SK-N-SH (cell line): ENCODE results near the gene SLCO2A1. TPM values are rescaled to one million over a fixed set of nuclear protein-coding genes. Genes with fewer than 3 reads are reported as not detected.

ENCODE experiments used
- CTCF ChIA-PET: fragments of 300-600, 350-600 bp; formaldehyde crosslinking; extraction: SDS; loops from one replicate; lab custom pipeline; 2021; lab: Yijun Ruan, JAX
- POLR2A ChIA-PET: fragments of 350-600 bp; sonication (Branson Sonifier 250); formaldehyde crosslinking; extraction: SDS; loops from one replicate; lab custom pipeline; 2020; ENCODE audit warnings: antibody characterized with exemption, inconsistent platforms; lab: Yijun Ruan, JAX
- DNase-seq: peaks from one replicate; pipeline ENCODE4 v3.0.0; 2012
- H2AFZ ChIP-seq: fragments of 200-600 bp; sonication (generic); 2 replicates; pipeline ENCODE4 v1.8.1; 2016; ENCODE audit warnings: antibody characterized with exemption, mild to moderate bottlenecking, low read depth
- H3F3A ChIP-seq: fragments of 200-600 bp; sonication (generic); replicated peaks from 2 replicates; pipeline ENCODE3; 2016; ENCODE audit warnings: antibody characterized with exemption, mild to moderate bottlenecking; ENCODE audit not compliant: insufficient read depth
- H3K27ac ChIP-seq, 2 experiments: fragments of 200-500 bp in 1 of 2; fragments of 200-600 bp in 1 of 2; sonication (Bioruptor generic) in 1 of 2; sonication (generic), shearing (Covaris generic) in 1 of 2; 2 replicates each; pipeline versions ENCODE4 v1.5.1 to v1.6.1; 2014 to 2016; ENCODE audit warnings: low read depth in 2 of 2, inconsistent platforms in 1 of 2, low read length in 1 of 2, mild to moderate bottlenecking in 1 of 2, mixed read lengths in 1 of 2
- H3K27me3 ChIP-seq: fragments of 200-600 bp; sonication (generic), shearing (Covaris generic); 2 replicates; pipeline ENCODE4 v1.6.1; 2016; ENCODE audit warnings: mixed run types; ENCODE audit not compliant: insufficient read depth
- H3K36me3 ChIP-seq, 2 experiments: fragments of 200-500 bp in 1 of 2; fragments of 200-600 bp in 1 of 2; sonication (Bioruptor generic) in 1 of 2; sonication (generic) in 1 of 2; replicated peaks in 1 of 2; 2 replicates each; pipeline versions ENCODE3 to v1.5.1; 2014 to 2016; ENCODE audit warnings: low read length in 1 of 2, mild to moderate bottlenecking in 1 of 2; ENCODE audit not compliant: insufficient read depth in 2 of 2, control insufficient read depth in 1 of 2
- H3K4me1 ChIP-seq, 2 experiments: fragments of 200-500 bp in 1 of 2; fragments of 200-600 bp in 1 of 2; sonication (Bioruptor generic) in 1 of 2; sonication (generic), shearing (Covaris generic) in 1 of 2; 2 replicates each; pipeline versions ENCODE4 v1.5.1 to v1.6.1; 2014 to 2016; ENCODE audit warnings: low read depth in 1 of 2, low read length in 1 of 2, mixed run types in 1 of 2; ENCODE audit not compliant: insufficient read depth in 2 of 2, control insufficient read depth in 1 of 2
- H3K4me2 ChIP-seq: fragments of 200-600 bp; sonication (generic), shearing (Covaris generic); 2 replicates; pipeline ENCODE4 v1.6.1; 2017; ENCODE audit warnings: mixed run types
- H3K4me3 ChIP-seq, 2 experiments: fragments of 200-500 bp in 1 of 2; fragments of 200-600 bp in 1 of 2; sonication (Bioruptor generic) in 1 of 2; sonication (generic), shearing (Covaris generic) in 1 of 2; 2 replicates each; pipeline versions ENCODE4 v1.5.1 to v1.8.1; 2014 to 2016; ENCODE audit warnings: low read depth in 2 of 2, inconsistent platforms in 1 of 2, low read length in 1 of 2, mild to moderate bottlenecking in 1 of 2, mixed read lengths in 1 of 2, moderate library complexity in 1 of 2
- H3K79me2 ChIP-seq: fragments of 200-600 bp; sonication (generic); 2 replicates; pipeline ENCODE4 v1.8.1; 2017; ENCODE audit warnings: mild to moderate bottlenecking; ENCODE audit not compliant: insufficient read depth
- H3K9ac ChIP-seq: fragments of 200-600 bp; sonication (generic); 2 replicates; pipeline ENCODE4 v1.6.1; 2017; ENCODE audit warnings: mixed run types
- H3K9me2 ChIP-seq: fragments of 200-600 bp; sonication (generic); 2 replicates; pipeline ENCODE4 v1.6.1; 2017; ENCODE audit warnings: mixed run types
- H3K9me3 ChIP-seq: fragments of 200-600 bp; sonication (generic); 2 replicates; pipeline ENCODE4 v1.6.1; 2017; ENCODE audit warnings: mixed run types, mild to moderate bottlenecking, moderate library complexity
- H4K20me1 ChIP-seq: fragments of 200-600 bp; sonication (generic); 2 replicates; pipeline ENCODE4 v1.6.1; 2017; ENCODE audit warnings: mild to moderate bottlenecking, mixed run types; ENCODE audit not compliant: insufficient read depth
- EP300 ChIP-seq, 2 experiments: IDR thresholded peaks; 2 replicates each; pipeline versions ENCODE4 v1.4.0 to v1.6.1; 2012; ENCODE audit warnings: borderline replicate concordance in 1 of 2, low read depth in 1 of 2, low read length in 1 of 2
- EZH2phosphoT487 ChIP-seq: fragments of 200-600 bp; sonication (generic); IDR thresholded peaks from 2 replicates; pipeline ENCODE4 v1.6.1; 2017; ENCODE audit warnings: low read depth, mixed run types, mild to moderate bottlenecking, antibody characterized with exemption, moderate library complexity, borderline replicate concordance
- FOXJ3 ChIP-seq: sonication (generic); formaldehyde crosslinking; IDR thresholded peaks from 2 replicates; pipeline ENCODE4 v1.5.1; 2020; ENCODE audit warnings: mild to moderate bottlenecking, missing genetic modification reagents
- FOXM1 ChIP-seq: IDR thresholded peaks from 2 replicates; pipeline ENCODE4 v1.4.0; 2012; ENCODE audit warnings: low read depth, mild to moderate bottlenecking
- GABPA ChIP-seq: IDR thresholded peaks from 2 replicates; pipeline ENCODE4 v1.4.0; 2012; ENCODE audit warnings: low read depth, mild to moderate bottlenecking
- GATA2 ChIP-seq: sonication (generic); formaldehyde crosslinking; IDR thresholded peaks from 2 replicates; pipeline ENCODE4 v1.5.0; 2020; ENCODE audit warnings: mild to moderate bottlenecking, missing genetic modification reagents
- NFIC ChIP-seq: IDR thresholded peaks from 2 replicates; pipeline ENCODE4 v1.4.0; 2012; ENCODE audit warnings: borderline replicate concordance
- NRF1 ChIP-seq: IDR thresholded peaks from 2 replicates; pipeline ENCODE4 v1.6.1; 2012; ENCODE audit warnings: low read depth, mild to moderate bottlenecking, low read length
- POLR2AphosphoS5 ChIP-seq: IDR thresholded peaks from 2 replicates; pipeline ENCODE4 v1.6.1; 2012; ENCODE audit warnings: low read depth, low read length
- RAD21 ChIP-seq: IDR thresholded peaks from 2 replicates; pipeline ENCODE4 v1.6.1; 2012; ENCODE audit warnings: mild to moderate bottlenecking, low read length
- RCOR1 ChIP-seq: fragments of 150-350 bp; IDR thresholded peaks from 2 replicates; pipeline ENCODE4 v1.6.1; 2017; ENCODE audit warnings: antibody characterized with exemption, low read length
- RFX5 ChIP-seq: IDR thresholded peaks from 2 replicates; pipeline ENCODE4 v1.6.1; 2012; ENCODE audit warnings: mild to moderate bottlenecking, improper control_type of control experiment, low read length
- RXRA ChIP-seq: IDR thresholded peaks from 2 replicates; pipeline ENCODE4 v1.4.0; 2012; ENCODE audit warnings: low read depth, mild to moderate bottlenecking, borderline replicate concordance
- SIN3A ChIP-seq: IDR thresholded peaks from 2 replicates; pipeline ENCODE4 v1.6.1; 2012; ENCODE audit warnings: low read depth, mild to moderate bottlenecking, low read length, moderate library complexity, borderline replicate concordance
- SMC3 ChIP-seq: IDR thresholded peaks from 2 replicates; pipeline ENCODE4 v1.6.1; 2012; ENCODE audit warnings: low read depth, low read length, improper control_type of control experiment
- TAF1 ChIP-seq: IDR thresholded peaks from 2 replicates; pipeline ENCODE4 v1.6.1; 2012; ENCODE audit warnings: low read depth, mild to moderate bottlenecking, low read length, moderate library complexity, borderline replicate concordance
- TCF12 ChIP-seq: IDR thresholded peaks from 2 replicates; pipeline ENCODE4 v1.4.0; 2012
- TEAD4 ChIP-seq: IDR thresholded peaks from 2 replicates; pipeline ENCODE4 v1.4.0; 2012; ENCODE audit warnings: mild to moderate bottlenecking, borderline replicate concordance; ENCODE audit not compliant: insufficient read depth
- YY1 ChIP-seq: IDR thresholded peaks from 2 replicates; pipeline ENCODE4 v1.4.0; 2012; ENCODE audit warnings: low read depth, mild to moderate bottlenecking
- WGBS: methylation state at CpG from one replicate; pipeline ENCODE4 v1.1.6; 2017; ENCODE audit warnings: low lambda C conversion rate; 5-methylcytosine and 5-hydroxymethylcytosine counted together
- polyA plus RNA-seq, 3 experiments: library from polyadenylated mRNA; depleted of rRNA; stranded (reverse); fragments of >200 nt; gene quantifications; 2 replicates each; pipeline ENCODE4 v1.2.3, GENCODE V29; 2012
- TF ChIP-seq, protein P1 (sequence below): fragments of 150-350 bp; IDR thresholded peaks from 2 replicates; pipeline ENCODE4 v1.6.1; 2016; ENCODE audit warnings: mild to moderate bottlenecking, low read depth, low read length
- TF ChIP-seq, protein P2 (sequence below): fragments of 150-350 bp; IDR thresholded peaks from 2 replicates; pipeline ENCODE4 v1.6.1; 2017; ENCODE audit warnings: antibody characterized with exemption, low read length, low read depth, borderline replicate concordance
- TF ChIP-seq, protein P3 (sequence below): IDR thresholded peaks from 2 replicates; pipeline ENCODE4 v1.4.0; 2012; ENCODE audit warnings: low read depth
- TF ChIP-seq, protein P4 (sequence below): IDR thresholded peaks from 2 replicates; pipeline ENCODE4; 2012

The SLCO2A1 gene
- polyA plus RNA-seq, 1 of the 3 experiments (the other 2 are of a cell fraction), result 9.3 TPM

DNA sequence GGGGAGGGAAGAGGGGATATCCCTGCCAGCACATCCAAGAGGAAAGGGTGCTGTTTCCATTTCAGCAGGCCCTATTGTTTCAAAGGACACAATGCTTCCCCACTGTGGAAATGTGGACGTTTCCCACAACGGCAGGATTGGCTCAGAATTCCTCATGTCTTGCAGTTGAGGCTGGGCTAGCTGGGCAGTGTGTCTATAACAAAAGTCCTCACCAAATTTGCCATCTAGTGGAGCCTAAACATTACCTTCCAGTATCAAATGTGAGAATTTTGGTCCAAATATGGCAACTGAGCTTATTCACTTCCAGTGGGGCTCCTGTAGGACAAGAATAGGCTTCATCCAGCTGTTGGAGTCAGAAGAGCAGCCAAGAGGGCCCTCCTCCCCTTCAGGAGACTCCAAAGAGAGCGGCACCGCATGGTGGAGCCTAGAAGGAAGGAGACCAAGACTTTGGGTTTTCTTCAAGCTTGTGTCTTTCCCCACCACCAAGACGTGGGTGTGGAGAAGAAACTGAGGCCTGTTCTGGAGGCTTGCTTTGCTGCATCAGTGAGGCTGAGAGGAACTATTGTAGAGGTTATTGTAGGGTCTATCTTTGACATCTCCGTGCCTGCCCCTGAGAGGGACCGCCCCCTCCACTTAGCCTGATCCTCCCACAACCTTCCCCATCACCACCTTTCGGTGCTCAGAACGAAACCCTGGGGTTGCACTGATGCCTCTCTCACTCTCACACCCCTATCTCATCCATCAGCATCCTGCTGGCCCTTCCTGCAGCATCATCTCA, 45.3 kb upstream of the SLCO2A1 start:
- no peaks in the 10 kb centered on the region for H3K36me3 ChIP-seq
- H3K9me2 ChIP-seq, result no peaks in the 10 kb centered on the region
- CTCF ChIA-PET, result interaction anchor here (1.4 kb wide), 1 partner anchor 9 kb away, joined by 3 read pairs; no protein-coding TSS in a partner anchor
- no peak overlapping the region for H2AFZ ChIP-seq
- H3K27ac ChIP-seq, result no peak overlapping the region
- POLR2A ChIA-PET, result no interaction called here
- no peaks in the 10 kb centered on the region for H3K27me3 ChIP-seq
- 69% methylated on average over 9 of the region's 9 CpGs for WGBS
- H3K9ac ChIP-seq, result no peak overlapping the region
- H3K4me1 ChIP-seq, result peaks cover 0 to 2% of the 10 kb centered on the region in 2 experiments; a peak in 1 of 4 replicates
- TF ChIP-seq, protein P1, sequence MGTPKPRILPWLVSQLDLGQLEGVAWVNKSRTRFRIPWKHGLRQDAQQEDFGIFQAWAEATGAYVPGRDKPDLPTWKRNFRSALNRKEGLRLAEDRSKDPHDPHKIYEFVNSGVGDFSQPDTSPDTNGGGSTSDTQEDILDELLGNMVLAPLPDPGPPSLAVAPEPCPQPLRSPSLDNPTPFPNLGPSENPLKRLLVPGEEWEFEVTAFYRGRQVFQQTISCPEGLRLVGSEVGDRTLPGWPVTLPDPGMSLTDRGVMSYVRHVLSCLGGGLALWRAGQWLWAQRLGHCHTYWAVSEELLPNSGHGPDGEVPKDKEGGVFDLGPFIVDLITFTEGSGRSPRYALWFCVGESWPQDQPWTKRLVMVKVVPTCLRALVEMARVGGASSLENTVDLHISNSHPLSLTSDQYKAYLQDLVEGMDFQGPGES, result no peak
- TF ChIP-seq RFX5 (no peak), SMC3 (no peak), GABPA (no peak), GATA2 (CRISPR knock-in tag) (no peak), TCF12 (no peak), FOXM1 (no peak), YY1 (no peak), RXRA (no peak), RCOR1 (no peak), FOXJ3 (CRISPR knock-in tag) (no peak), POLR2AphosphoS5 (no peak)
- TF ChIP-seq, protein P2, sequence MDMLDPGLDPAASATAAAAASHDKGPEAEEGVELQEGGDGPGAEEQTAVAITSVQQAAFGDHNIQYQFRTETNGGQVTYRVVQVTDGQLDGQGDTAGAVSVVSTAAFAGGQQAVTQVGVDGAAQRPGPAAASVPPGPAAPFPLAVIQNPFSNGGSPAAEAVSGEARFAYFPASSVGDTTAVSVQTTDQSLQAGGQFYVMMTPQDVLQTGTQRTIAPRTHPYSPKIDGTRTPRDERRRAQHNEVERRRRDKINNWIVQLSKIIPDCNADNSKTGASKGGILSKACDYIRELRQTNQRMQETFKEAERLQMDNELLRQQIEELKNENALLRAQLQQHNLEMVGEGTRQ, result no peak
- no peaks in the 10 kb centered on the region for H3F3A ChIP-seq
- no peaks in the 10 kb centered on the region for H4K20me1 ChIP-seq
- H3K4me2 ChIP-seq, result no peak overlapping the region
- 0 out of 2 replicates have a peak, but pooled peaks cover under 1% of the 10 kb centered on the region for H3K9me3 ChIP-seq
- H3K79me2 ChIP-seq, result no peaks in the 10 kb centered on the region
- no peak overlapping the region for H3K4me3 ChIP-seq
- DNase-seq, result no peak

DNA sequence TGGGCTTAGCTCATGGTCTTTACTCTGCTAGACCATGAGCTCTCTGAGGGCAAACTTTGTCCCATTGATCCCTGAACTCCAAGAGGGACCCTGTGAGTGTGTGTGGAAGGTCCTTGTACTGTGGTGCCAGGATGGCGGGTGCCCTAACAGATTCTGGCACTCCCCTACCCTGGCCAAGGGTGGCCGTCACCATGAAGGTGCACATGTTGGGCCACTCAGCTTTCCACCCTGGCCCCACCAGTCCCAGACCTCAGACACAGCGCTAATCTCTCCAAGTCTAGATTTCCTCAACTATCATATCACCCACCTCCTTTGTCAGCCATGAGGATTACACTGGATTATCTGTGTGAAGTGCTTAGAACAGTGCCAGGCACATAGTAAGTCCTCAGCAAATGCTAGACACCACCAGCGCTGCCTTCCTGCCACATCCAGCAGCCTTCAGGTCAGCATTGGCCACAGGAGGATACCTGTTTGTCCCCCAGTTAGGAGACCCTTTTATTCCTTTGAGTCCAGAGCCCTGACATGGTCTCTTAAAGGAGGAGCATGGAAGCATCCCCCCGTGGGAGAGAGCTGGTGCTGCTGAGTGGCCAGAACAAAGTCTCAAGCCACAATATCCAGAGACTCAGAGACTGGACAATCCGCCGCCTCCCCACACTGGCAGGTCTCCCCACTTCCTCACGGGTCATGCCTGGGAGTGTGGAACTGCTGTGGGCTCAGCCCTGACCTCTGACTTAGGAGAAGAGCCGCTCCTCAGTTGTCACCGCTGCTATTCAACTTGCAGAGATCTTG, 44.5 kb upstream of the SLCO2A1 start:
- WGBS, result 77% methylated on average over 3 of the region's 10 CpGs
- Histone ChIP-seq H3K9me3 (no peaks in the 10 kb centered on the region), H3K4me1 (peaks cover 0 to 2% of the 10 kb centered on the region in 2 experiments; a peak in 1 of 4 replicates), H3K9me2 (no peaks in the 10 kb centered on the region), H3K79me2 (no peaks in the 10 kb centered on the region), H2AFZ (no peak overlapping the region), H3K9ac (no peak overlapping the region), H4K20me1 (no peaks in the 10 kb centered on the region), H3K4me2 (no peak overlapping the region), H3K27me3 (no peaks in the 10 kb centered on the region), H3K4me3 (no peak overlapping the region), H3K27ac (no peak overlapping the region), H3K36me3 (no peaks in the 10 kb centered on the region), H3F3A (no peaks in the 10 kb centered on the region)
- CTCF ChIA-PET, result interaction anchor here (1.4 kb wide), 1 partner anchor 10 kb away, joined by 3 read pairs; no protein-coding TSS in a partner anchor
- POLR2A ChIA-PET, result no interaction called here
- no peak for DNase-seq
- no peak for TF ChIP-seq EZH2phosphoT487
- no peak for TF ChIP-seq TEAD4
- TF ChIP-seq FOXM1, result no peak
- TF ChIP-seq SMC3, result no peak
- no peak for TF ChIP-seq RCOR1
- no peak for TF ChIP-seq TAF1
- TF ChIP-seq FOXJ3 (CRISPR knock-in tag), result no peak
- TF ChIP-seq RAD21, result no peak
- no peak for TF ChIP-seq TCF12
- no peak for TF ChIP-seq POLR2AphosphoS5
- no peak for TF ChIP-seq SIN3A
- TF ChIP-seq, protein P3, sequence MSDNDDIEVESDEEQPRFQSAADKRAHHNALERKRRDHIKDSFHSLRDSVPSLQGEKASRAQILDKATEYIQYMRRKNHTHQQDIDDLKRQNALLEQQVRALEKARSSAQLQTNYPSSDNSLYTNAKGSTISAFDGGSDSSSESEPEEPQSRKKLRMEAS, result no peak
- TF ChIP-seq, protein P4, sequence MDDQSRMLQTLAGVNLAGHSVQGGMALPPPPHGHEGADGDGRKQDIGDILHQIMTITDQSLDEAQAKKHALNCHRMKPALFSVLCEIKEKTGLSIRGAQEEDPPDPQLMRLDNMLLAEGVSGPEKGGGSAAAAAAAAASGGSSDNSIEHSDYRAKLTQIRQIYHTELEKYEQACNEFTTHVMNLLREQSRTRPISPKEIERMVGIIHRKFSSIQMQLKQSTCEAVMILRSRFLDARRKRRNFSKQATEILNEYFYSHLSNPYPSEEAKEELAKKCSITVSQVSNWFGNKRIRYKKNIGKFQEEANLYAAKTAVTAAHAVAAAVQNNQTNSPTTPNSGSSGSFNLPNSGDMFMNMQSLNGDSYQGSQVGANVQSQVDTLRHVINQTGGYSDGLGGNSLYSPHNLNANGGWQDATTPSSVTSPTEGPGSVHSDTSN, result no peak
- TF ChIP-seq NFIC, result no peak
- TF ChIP-seq NRF1, result no peak
- TF ChIP-seq EP300 (IDR thresholded peaks at IDR 0.05; ENCODE audit: borderline replicate concordance in 1 of 2, low read depth in 1 of 2, low read length in 1 of 2), result no peak
